HG02870 (cell line): ENCODE results near the gene KLHL26.

Experiments
- ATAC-seq: cut with Tn5 transposase; IDR thresholded peaks from one replicate; pipeline ENCODE4 v1.9.1; 2021; ENCODE audit warnings: mild to moderate bottlenecking, moderate library complexity; ENCODE audit not compliant: unreplicated experiment

Gene KLHL26

GRCh38 chr19:18710996-18711751, 74.3 kb downstream of the KLHL26 start:
- ATAC-seq: no peak

- no peak for ATAC-seq
Observed at GRCh38 chr19:18711893-18712292, 75.1 kb downstream of the KLHL26 start.

GRCh38 chr19:18712981-18713380, 76.2 kb downstream of the KLHL26 start:
- no peak for ATAC-seq

GRCh38 chr19:18713550-18714117, 76.8 kb downstream of the KLHL26 start:
- no peak for ATAC-seq

- ATAC-seq: no peak
Observed at GRCh38 chr19:18715416-18715815, 78.6 kb downstream of the KLHL26 start.

DNA sequence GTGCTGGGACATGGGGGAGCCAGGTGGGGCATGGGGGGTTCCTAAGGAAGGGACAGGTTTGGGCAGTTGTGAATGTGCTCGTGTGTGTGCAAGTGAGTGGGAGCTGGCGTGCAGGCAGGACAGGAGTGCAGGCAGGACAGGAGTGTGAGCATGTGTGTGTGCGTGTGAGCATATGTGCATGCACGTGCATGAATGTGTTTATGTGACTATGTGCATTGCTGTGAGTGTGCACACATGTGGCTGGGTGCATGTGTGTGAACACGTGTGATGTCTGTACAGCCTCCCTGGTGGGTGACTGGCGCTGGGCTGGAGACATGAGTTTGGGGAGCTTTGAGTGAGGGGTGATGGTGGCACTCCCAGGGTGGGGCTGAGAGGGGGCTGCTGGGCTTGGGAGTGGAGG, 80.0 kb downstream of the KLHL26 start:
- no peak for ATAC-seq

DNA sequence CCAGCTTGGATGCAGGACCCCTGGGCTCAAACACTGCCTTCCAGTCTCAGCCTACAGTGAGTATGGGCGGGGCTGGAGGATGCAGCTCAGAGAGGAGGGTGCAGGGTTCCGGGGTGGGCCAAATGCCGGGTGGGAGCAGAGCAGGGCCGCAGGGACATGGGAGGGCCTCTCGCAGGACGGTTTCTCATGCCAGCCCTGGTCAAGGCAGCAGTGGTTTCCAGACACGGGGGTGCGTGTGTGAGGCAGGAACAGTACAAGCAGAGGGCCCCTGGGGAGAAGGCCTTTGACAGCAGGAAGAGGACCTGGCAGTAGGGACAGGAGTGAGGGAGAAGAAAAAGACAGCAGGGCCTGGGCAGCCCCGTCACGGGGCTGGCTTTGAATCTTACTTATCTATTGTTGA, 80.8 kb downstream of the KLHL26 start:
- ATAC-seq: no peak

GRCh38 chr19:18718015-18718526, 81.2 kb downstream of the KLHL26 start:
- no peak for ATAC-seq

GRCh38 chr19:18718846-18719458, 82.1 kb downstream of the KLHL26 start:
- ATAC-seq: no peak

GRCh38 chr19:18719541-18719940, 82.7 kb downstream of the KLHL26 start:
- no peak for ATAC-seq
